ENCODE results near the gene AREG.
"Not testable (repeated sequence)": the region's sequence is repeated elsewhere in the genome, so short reads cannot be mapped to it uniquely, and the experiment has no call there.

The AREG gene, protein sequence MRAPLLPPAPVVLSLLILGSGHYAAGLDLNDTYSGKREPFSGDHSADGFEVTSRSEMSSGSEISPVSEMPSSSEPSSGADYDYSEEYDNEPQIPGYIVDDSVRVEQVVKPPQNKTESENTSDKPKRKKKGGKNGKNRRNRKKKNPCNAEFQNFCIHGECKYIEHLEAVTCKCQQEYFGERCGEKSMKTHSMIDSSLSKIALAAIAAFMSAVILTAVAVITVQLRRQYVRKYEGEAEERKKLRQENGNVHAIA

DNA sequence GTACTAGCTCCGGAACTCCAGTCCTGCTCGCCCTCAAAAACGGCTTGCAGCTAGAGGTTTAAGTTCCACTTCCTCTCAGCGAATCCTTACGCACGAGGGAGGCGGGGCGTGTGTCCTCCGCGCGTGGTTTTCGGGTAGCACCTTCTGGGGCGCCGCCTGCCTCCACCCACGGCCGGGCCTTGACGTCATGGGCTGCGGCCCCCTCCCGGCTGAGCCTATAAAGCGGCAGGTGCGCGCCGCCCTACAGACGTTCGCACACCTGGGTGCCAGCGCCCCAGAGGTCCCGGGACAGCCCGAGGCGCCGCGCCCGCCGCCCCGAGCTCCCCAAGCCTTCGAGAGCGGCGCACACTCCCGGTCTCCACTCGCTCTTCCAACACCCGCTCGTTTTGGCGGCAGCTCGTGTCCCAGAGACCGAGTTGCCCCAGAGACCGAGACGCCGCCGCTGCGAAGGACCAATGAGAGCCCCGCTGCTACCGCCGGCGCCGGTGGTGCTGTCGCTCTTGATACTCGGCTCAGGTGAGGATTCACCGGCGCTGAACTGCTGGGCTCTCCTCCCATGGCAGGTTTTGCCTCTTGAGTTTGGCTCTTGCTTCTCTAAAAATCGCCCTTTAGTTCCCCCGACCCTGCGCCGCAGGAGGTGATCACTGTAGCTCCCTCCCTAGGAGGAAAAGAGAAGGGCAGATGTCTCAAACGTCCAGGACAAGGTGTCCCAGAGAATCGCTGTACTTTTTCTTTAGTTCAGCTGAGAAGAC is at the start of gene AREG:
AREG (plus strand) TSS at position 246 of the 752 bp plus-strand sequence; CDS start at position 456, 210 bp downstream.
- DNase-seq: peak; percentile 11

DNA sequence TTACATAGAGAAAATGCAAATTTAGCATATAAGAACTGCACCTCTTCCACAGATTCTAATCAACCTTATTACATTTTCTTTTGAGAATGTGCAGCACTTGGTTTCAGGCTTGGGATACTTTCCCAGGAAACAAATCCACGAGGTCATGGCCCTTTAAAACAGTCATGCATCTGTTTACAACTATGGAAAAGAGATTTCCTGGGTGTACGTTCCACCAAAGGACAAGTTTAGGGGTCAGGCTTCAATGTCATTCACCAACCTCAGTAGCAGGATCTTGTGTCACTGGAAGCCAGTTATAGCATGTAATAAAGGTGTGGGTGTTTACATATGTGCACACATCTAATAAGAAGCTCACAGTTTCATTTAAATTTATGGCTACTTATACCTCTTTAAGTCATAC is 49.3 kb upstream of the AREG start:
- DNase-seq: no peak

DNA sequence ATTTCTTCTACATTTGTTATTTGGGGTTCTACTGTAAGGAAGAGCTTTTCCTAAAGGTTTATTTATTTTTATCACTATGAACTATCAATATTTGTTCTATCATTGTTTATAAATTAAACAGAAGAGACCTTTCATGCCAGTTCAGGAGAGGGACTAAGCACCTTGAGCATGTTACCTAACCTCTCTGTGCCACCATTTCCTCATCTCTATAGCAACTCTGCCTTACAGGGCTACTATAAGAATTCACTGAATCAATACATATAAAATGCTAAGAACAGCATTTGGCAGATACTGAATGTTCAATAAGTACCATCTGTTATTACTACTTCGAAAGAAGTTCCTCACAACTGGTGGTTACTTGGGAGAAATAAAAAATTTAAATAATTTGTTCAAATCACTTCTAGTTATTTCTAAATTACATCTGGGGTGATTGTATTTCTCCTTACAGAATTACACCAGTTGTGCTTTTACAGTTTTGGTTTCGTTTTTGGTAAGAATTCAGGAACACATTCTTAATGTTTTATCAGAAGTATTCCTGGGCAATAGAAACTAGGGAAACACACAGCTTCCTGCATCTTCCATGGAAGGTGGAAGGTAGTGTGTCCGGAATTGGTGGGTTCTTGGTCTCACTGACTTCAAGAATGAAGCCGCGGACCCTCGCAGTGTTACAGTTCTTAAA is 47.0 kb upstream of the AREG start:
- DNase-seq: no peak

DNA sequence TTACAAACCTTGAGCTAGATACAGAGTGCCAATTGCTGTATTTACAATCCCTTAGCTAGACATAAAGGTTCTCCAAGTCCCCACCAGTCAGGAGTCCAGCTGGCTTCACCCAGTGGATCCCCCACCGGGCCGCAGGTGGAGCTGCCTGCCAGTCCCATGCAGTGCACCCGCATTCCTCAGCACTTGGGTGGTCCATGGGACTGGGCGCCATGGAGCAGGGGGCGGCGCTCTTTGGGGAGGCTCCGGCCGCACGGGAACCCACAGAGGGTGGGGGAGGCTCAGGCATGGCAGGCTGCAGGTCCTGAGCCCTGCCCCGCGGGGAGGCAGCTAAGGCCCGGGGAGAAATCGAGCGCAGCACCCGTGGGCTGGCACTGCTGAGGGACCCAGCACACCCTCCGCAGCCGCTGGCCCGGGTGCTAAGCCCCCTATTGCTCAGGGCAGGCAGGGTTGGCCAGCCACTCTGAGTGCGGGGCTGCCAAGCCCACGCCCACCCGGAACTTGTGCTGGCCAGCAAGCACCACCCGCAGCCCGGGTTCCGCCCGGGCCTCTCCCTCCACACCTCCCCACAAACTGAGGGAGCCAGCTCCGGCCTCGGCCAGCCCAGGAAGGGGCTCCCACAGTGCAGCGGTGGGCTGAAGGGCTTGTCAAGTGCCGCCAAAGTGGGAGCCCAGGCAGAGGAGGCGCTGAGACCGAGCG is 45.9 kb upstream of the AREG start:
- DNase-seq: not testable (repeated sequence)

DNA sequence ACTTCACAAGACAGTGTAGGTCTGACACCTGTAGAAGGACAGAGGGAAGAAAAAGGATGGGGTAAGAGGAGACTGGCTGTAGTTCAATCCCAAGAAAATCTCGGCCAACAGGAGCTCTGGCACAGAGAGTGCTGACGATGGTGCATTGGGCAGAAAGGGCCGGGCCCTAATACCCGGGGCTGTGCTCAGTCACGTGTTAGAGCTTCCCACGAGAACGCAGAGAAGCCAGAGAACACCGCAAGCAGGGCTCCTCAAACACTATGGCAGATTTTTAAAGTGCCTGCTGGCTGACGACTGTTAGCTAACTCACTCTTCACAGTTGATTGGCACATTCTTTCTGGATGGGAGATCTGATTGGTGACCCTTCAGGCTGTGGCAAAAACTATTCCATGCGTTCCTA is 44.5 kb upstream of the AREG start:
- DNase-seq: no peak

DNA sequence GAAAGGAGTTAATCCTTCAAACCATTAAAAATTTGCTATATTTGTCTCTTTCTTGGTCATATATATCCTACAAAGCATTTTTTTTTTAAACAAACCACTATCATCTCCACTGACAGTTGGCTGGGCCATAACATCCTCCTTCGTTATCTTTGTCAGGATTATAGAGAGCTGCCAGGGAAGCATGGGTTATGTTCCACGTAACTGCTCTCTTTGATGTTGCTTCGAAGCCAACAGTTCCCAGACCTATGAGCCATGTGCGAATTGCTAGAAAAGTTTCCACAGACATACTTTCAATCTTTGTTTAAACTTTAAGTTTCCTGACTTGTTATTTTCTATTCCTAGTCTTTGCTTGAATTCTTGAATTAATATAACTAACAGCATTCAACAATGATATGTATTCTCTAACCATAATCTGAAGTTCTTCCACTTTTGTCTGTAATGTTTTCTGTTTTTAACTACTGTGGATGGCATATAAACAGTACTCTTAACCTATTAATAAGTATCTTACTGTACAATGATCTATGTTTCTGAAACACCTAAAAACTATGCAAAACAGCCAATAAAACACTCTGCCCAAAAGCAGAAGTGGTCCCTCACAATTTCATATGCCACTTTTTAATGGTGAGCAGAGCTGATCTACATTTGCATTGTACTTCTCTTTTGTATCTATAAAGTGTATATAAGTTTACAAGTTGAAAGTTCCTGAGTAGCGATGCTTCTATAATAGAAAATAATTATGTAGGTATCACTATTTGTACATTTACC is 42.1 kb upstream of the AREG start:
- DNase-seq: no peak

DNA sequence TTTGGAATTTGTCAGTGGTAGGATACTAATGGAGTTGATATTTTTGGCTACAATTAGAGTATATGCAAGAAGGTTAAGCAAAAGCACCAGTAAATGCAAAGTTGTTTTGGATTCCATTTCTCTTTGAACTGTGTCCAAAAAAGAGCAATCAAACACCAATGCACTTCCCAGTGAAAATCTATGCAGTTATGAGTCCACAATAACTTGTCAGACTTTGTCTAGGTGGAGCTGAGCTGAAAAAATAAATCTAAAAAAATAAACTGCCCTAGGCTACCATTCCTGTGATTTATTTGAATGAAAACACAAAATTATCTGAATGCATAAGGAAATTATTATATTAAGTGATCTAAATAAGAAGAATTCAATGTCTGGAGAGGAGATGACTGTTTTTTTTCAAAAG is 37.0 kb upstream of the AREG start:
- no peak for DNase-seq

DNA sequence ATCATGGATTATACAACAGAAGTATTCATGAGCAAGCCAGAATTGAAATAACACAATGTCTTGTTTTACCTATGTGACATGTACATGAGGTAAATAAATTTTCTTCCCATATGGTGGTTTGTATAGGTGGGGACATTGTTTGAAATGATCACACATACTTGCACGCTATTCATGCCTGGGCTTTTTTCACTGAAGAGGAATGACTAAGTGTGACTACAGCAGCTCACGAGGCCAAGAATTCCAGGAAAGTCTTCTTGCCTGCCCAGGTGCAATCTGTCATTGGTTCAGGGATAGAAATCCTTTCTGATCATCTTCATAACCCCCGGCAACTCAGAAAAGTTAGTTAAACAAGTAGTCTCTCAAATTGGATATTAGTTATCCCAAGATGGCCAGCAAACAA is 36.3 kb upstream of the AREG start:
- no peak for DNase-seq

DNA sequence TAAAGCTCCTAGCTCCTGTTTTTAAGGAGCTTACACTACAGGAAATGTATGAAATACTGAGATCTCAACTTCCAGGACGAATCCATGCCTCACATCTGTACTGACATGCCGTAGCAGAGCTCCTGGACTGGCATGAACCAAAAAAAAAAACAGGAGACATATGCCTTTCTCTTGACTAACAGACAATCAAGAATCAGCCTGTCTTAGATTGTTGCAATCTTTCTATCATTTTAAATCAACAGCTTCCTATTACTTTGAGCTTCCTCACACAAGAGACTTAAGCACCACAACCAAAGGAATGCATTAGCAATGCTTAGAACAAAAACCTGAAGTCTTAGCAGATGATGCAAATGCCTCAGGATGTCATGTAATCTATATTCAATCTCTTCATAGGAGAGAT is 34.7 kb upstream of the AREG start:
- DNase-seq: no peak

DNA sequence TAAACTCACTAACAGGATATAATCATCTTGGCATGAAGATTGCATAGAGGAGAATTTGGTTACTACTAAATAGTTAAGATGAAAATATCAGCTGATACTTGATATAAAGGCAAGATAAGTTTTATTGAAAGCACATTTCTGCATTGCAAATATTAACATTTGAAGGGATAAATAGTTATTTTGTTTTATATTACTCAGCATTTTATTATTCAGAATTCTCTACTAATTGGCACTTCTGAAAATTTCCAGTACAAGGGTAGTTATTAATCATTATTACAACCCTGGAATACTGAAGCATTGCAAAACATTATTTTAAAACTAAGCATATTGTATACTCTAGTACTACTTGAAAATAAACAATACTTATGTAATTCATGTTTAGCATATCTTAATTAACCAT is 32.7 kb upstream of the AREG start:
- DNase-seq: no peak

DNA sequence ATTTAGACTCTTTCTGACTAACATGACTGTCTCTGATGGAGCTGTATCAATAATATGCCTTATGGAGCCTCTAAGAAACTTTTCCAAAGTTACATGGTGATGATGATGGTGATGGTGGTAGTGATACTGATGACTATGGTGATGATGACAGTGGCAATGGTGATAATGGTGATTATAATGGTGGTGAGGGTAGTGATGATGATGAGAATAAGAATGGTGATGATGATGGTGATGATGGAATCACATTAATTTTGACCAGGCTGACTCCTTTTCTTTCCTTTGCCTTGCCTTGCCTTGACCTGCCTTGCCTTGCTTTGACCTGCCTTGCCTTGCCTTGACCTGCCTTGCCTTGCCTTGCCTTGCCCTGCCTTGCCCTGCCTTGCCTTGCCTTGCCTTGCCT is 31.7 kb upstream of the AREG start:
- no peak for DNase-seq

DNA sequence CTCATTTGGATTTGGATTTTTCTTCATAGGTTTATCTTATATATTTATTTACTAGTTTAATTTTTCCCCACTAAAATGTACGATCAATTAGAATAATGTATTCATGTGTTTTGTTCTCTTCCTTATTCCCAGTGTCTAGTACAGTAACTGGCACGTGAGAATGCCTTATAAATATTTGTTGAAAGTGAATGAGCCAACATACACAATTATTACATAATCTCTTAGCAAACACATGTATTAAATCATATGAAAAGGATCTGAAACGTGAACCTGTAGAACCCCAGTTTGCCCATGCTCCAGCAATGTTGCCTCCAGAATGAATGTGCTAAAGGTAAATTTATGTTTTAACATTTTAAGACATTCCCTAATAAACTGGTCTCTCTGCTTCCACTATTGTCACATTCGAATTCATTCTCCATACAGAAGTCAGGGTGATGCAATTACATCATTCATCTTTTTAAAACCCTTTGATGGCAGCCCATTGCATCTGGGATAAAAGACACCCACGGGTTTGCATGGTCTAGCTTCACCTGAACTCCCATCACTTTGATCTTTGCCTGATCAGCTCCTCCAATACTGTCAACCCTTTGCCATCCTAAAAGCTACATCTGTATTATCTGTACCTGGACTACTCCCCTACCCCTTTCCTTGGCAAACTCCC is 30.7 kb upstream of the AREG start:
- no peak for DNase-seq

DNA sequence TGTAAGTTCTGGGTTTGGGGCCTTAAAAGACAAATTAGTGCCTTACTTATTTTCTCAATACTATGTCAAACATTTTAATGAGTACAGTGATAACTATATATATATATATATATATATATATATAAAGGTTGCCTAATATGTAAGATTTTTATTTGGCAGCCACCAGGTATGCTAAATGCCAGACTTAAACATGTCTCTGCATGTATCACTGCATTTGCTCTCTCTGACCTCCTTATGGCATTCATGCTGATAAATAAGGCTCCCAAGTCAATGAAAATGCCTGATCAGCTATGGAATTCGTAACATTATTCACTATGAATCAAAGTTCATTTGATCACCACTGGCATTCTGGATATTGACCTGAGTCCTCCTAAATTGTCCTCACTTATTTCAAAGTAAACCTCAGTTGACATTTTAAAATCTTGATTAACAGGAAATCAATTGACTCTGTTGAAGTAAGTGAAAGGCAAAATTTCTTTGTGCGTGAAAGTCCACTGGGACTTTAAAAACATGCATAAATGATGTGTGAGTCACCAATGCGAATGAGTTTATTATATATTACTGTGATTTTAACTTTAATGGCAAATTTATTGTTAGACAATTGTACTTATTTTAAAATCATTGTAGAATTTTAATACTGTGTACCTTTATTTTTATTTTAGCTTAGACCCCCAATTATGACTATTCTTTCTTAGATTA is 29.2 kb upstream of the AREG start:
- no peak for DNase-seq

DNA sequence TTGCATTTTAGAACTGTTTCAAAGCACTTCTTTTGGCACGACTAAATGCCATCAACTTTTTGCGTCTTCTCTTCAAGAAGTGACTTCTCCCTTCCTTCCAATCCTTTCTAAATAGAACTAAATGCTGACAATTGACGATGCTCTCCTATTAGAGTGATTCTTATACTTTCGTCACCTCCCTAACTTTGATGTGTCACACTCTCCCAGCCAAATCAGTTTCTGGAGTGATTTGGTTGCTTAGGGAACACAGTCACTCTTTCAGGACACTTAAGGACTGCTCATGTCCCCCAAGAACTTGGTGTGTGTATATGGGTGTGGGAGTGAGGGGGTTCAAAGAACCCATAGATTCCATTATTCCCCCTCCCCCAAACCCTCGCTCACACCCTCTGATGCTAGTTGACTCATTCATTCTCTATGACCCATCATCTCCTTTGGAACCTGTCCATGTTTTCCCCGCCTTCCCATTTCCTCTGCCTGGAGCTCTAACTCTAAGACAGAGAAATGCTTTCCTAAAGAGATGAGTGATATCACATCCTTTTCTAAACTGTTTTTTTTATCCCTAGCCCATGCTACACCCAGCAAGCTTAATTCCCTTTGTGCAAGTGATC is 26.8 kb upstream of the AREG start:
- no peak for DNase-seq

DNA sequence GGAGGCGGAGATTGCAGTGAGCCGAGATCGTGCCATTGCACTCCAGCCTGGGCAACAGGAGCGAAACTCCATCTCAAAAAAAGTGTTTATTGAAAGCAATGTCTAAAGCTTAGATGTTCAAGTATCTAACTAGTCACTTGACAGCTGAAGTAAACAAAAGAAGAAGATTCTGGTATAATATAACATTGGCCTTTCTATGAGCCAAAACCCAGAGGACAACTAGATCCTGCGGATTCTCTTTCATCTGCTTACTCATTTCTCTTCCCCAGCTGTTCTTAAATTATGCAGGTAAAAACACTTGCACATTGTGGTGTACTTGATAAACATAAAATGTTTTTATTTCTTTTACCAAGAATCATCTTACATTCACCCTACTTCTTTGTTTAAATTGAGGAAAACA is 24.1 kb upstream of the AREG start:
- no peak for DNase-seq

DNA sequence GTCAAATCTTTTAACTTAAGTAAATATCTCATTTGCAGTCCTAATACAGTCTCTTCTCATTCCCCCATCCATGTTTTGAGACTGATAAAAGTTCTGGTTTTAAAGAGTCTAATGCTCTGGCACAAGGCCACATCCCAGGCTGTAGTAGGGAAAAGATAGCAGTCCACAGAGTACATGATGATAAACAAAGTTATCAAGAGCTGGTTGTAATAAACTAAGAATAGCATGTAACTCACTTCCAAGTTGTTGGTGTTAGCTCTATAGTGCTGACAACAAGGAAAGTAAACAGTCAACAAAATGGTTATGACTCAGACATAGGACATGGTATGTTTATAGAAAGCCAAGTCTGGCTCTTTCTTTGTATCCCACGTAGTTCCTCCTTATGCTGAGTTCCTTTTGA is 21.8 kb upstream of the AREG start:
- no peak for DNase-seq

DNA sequence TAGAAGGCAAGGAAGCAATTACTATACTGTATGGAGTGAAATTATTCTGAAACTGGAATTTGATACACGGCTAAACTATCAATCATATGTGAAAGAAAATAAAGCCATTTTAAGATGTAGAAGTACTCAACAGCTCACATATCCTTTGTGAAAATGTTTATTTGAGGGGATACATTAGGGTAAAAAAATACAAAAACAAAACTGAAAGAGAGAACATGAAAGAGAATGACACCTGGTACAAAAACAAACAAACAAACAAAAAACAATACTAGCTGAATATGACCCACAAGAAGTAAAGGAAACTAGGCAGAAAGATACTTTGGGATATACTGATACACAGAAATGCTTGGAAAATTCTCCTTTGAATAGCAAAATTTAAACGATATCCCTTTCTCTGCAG is 20.8 kb upstream of the AREG start:
- no peak for DNase-seq

DNA sequence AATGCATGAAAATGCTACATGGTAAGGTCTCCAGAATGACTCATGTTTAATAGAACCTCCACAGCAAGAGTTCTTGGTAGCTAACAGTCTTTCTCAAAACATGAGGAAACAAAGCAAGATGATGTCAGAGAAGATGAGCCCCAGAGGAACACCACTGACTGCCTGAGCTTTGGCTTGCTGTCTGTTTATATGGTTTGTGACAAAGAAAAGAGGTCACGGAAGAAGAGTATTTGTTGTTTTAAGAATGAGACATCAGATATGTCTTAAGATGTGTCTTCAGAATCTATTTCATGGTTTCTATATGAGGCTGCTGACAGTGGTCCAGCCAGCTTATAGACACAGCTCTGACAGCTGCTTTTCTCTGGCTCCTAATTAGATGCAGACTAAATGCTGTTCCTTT is 18.8 kb upstream of the AREG start:
- DNase-seq: no peak

DNA sequence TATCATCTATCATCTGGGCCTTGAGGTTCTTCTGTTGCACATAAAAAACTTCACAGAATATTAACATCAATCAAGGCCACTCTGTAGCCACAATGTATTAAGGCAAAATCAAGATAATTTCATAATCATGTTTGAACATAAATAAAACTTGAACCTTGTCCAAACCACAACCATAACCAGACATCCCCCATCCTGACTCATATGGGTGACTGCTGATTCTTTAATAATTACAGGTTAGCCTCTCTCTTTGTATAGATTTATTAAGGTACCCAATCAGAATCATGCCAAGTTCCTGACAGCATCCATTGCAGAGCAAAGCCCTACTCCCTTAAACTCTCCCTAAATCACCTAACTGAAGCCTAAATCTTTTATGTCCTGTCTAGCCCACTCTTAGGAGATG is 16.7 kb upstream of the AREG start:
- DNase-seq: no peak

DNA sequence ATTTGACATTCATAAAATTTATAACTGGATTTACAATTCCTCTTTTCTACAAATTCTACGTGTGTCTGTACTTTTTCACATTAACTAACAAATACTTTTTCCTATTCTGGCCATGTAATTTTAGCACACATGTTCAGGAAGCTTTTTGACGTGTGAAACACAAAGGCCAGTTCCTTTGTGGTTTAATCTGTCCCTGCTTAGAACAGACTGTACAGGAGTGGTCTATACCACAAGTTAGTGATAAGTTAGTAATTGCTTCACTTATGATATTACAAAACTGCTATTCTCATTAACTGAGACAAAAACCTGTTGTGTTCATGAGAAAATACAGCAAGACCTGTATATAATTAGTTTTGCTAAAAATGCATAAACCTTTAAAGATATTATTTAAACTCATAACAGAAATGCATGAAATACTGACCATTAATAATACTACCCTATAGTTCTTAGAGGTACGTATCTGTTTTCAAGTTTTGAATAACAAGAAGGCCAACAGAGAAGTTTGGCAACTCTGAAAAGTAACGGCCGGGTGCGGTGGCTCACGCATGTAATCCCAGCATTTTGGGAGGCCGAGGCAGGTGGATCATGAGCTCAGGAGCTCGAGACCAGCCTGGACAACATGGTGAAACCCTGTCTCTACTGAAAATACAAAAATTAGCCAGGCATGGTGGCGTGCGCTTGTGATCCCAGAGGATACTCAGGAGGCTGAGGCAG is 13.7 kb upstream of the AREG start:
- no peak for DNase-seq

DNA sequence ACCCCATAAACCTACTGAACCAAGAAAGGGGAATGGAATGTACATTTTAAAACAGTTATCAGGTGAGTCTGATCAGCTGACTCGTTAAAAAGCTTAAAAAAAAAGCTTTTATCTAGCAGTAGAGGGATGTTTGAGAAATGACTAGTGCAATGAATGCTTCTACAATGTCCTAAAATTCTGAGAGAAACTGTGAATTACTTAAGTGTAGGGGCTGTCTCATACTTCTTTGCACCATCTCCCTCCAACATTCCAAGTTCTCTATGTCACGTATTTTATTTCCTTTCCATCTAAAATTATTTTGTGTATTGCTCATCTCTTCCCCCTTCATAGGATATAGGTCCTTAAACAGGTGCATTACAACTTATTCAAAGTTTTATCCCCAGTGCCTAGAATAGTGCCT is 11.9 kb upstream of the AREG start:
- no peak for DNase-seq

All from NCI-H510A (cell line).